HepG2 (cell line): ENCODE measurements around the gene GNAL. TPM values are rescaled to one million over a fixed set of nuclear protein-coding genes. Genes with fewer than 3 reads are reported as not detected.
A peak's percentile ranks its signal among the peaks of the same experiment; 100 is the strongest.

ENCODE experiments used
- ATF6 ChIP-seq: sonication (generic); formaldehyde crosslinking; conservative IDR thresholded peaks from 2 replicates; pipeline ENCODE4 v1.4.0; 2020; ENCODE audit warnings: missing genetic modification reagents
- CBX5 ChIP-seq: sonication (generic); formaldehyde crosslinking; IDR thresholded peaks from 2 replicates; pipeline ENCODE4 v1.4.0; 2020; ENCODE audit warnings: missing genetic modification reagents, borderline replicate concordance
- DR1 ChIP-seq: sonication (generic); formaldehyde crosslinking; IDR thresholded peaks from 2 replicates; pipeline ENCODE4 v1.8.0; 2021; ENCODE audit warnings: mild to moderate bottlenecking, missing genetic modification reagents, inconsistent platforms
- MEIS2 ChIP-seq: sonication (generic); formaldehyde crosslinking; IDR thresholded peaks from 2 replicates; pipeline ENCODE4 v1.9.0; 2021; ENCODE audit warnings: mild to moderate bottlenecking, missing genetic modification reagents
- MIER2 ChIP-seq: IDR thresholded peaks from 2 replicates; pipeline ENCODE4 v1.6.1; 2016; ENCODE audit warnings: missing biosample characterization, missing genetic modification reagents
- NFATC3 ChIP-seq: sonication (generic); formaldehyde crosslinking; IDR thresholded peaks from 2 replicates; pipeline ENCODE4 v1.5.1; 2020; ENCODE audit warnings: mild to moderate bottlenecking, missing genetic modification reagents
- NFYB ChIP-seq: sonication (generic); formaldehyde crosslinking; IDR thresholded peaks from 2 replicates; pipeline ENCODE4 v1.4.0; 2020; ENCODE audit warnings: missing genetic modification reagents
- PAXIP1 ChIP-seq: sonication (generic); formaldehyde crosslinking; conservative IDR thresholded peaks from 2 replicates; pipeline ENCODE4 v1.4.0; 2020; ENCODE audit warnings: mild to moderate bottlenecking, missing genetic modification reagents, moderate library complexity
- POLR2AphosphoS5 ChIP-seq: IDR thresholded peaks from 2 replicates; pipeline ENCODE4 v1.6.1; 2012; ENCODE audit warnings: low read depth, low read length
- SRSF9 ChIP-seq: fragments of 200-400 bp; formaldehyde crosslinking; IDR thresholded peaks from 2 replicates; pipeline ENCODE4 v1.6.1; 2018; ENCODE audit warnings: borderline replicate concordance, mild to moderate bottlenecking, low read depth, low read length; ENCODE audit not compliant: insufficient read depth, poor library complexity, severe bottlenecking
- THRA ChIP-seq: sonication (generic); formaldehyde crosslinking; IDR thresholded peaks from 2 replicates; pipeline ENCODE4 v1.4.0; 2020; ENCODE audit warnings: missing genetic modification reagents, borderline replicate concordance
- ZBTB7A ChIP-seq: sonication (generic); formaldehyde crosslinking; IDR thresholded peaks from 2 replicates; pipeline ENCODE4 v1.8.0; 2022; ENCODE audit warnings: mild to moderate bottlenecking, missing genetic modification reagents
- ZNF136 ChIP-seq: sonication (generic); formaldehyde crosslinking; IDR thresholded peaks from 2 replicates; pipeline ENCODE4 v1.8.1; 2022; ENCODE audit warnings: low read depth, mild to moderate bottlenecking, moderate library complexity, missing genetic modification reagents
- ZNF205 ChIP-seq: IDR thresholded peaks from 2 replicates; pipeline ENCODE4 v1.6.1; 2018; ENCODE audit warnings: missing biosample characterization, missing genetic modification reagents
- ZNF251 ChIP-seq: sonication (generic); formaldehyde crosslinking; IDR thresholded peaks from 2 replicates; pipeline ENCODE4 v1.9.0; 2021; ENCODE audit warnings: mild to moderate bottlenecking, missing genetic modification reagents
- ZNF256 ChIP-seq: sonication (generic); formaldehyde crosslinking; conservative IDR thresholded peaks from 2 replicates; pipeline ENCODE4 v1.4.0; 2020; ENCODE audit warnings: missing genetic modification reagents
- ZNF350 ChIP-seq: sonication (generic); formaldehyde crosslinking; IDR thresholded peaks from 2 replicates; pipeline ENCODE4 v1.4.0; 2020; ENCODE audit warnings: mild to moderate bottlenecking, low read depth, missing genetic modification reagents, borderline replicate concordance
- ZNF496 ChIP-seq: sonication (generic); formaldehyde crosslinking; IDR thresholded peaks from 2 replicates; pipeline ENCODE4 v1.8.1; 2023; ENCODE audit warnings: mild to moderate bottlenecking, moderate library complexity, missing genetic modification reagents; ENCODE audit not compliant: insufficient replicate concordance
- ZNF510 ChIP-seq: sonication (generic); formaldehyde crosslinking; IDR thresholded peaks from 2 replicates; pipeline ENCODE4 v1.4.0; 2020; ENCODE audit warnings: low read depth, mild to moderate bottlenecking, missing genetic modification reagents
- ZNF619 ChIP-seq: sonication (generic); formaldehyde crosslinking; IDR thresholded peaks from 2 replicates; pipeline ENCODE4 v1.4.0; 2020; ENCODE audit warnings: mild to moderate bottlenecking, missing genetic modification reagents
- ZNF737 ChIP-seq: sonication (generic); formaldehyde crosslinking; IDR thresholded peaks from 2 replicates; pipeline ENCODE4 v1.5.0; 2020; ENCODE audit warnings: missing genetic modification reagents, mild to moderate bottlenecking, borderline replicate concordance
- ZNF776 ChIP-seq: sonication (generic); formaldehyde crosslinking; IDR thresholded peaks from 2 replicates; pipeline ENCODE4 v1.4.0; 2020; ENCODE audit warnings: mild to moderate bottlenecking, missing genetic modification reagents
- ZSCAN25 ChIP-seq: sonication (generic); formaldehyde crosslinking; IDR thresholded peaks from 2 replicates; pipeline ENCODE4 v1.8.0; 2022; ENCODE audit warnings: mild to moderate bottlenecking, missing genetic modification reagents
- ZSCAN31 ChIP-seq: sonication (generic); formaldehyde crosslinking; IDR thresholded peaks from 2 replicates; pipeline ENCODE4 v1.5.0; 2020; ENCODE audit warnings: low read depth, mild to moderate bottlenecking, missing genetic modification reagents
- polyA plus RNA-seq, 8 experiments: library from polyadenylated mRNA; depleted of rRNA in 3 of 8; stranded (reverse) in 7 of 8; unstranded in 1 of 8; fragments of >200 nt; fragmentation: Illumina TruSeq in 4 of 8; extraction: Trizol in 4 of 8; gene quantifications; 2 replicates each; pipeline versions ENCODE4 v1.2.1 to v1.2.3, GENCODE V29; 2011 to 2016; ENCODE audit warnings: low read depth in 4 of 8, missing spikeins in 1 of 8, mixed read lengths in 1 of 8; ENCODE audit not compliant: insufficient read depth in 1 of 8
- total RNA-seq, 5 experiments: library from RNA; depleted of rRNA; stranded (reverse); fragments of >200 nt; fragmentation: Illumina TruSeq; extraction: Trizol; gene quantifications; 2 replicates each; pipeline ENCODE4 v1.2.3, GENCODE V29; 2016; ENCODE audit warnings: low read depth in 1 of 5

The GNAL gene
- total and polyA plus RNA-seq, 2 of the 13 experiments (the other 11 are each of a cell fraction or from before 2014, with no cell fraction given): 0.87 to 1.4 TPM

GRCh38 chr18:11688972-11689668 is at the start of gene GNAL (continued):
- TF ChIP-seq MIER2: no peak
- TF ChIP-seq ZSCAN31 (CRISPR knock-in tag): no peak
- peak; percentile 34; the same call in 1 of the 2 replicates for TF ChIP-seq THRA (CRISPR knock-in tag)
- TF ChIP-seq MEIS2: no peak
- no peak for TF ChIP-seq ZNF510 (CRISPR knock-in tag)
- TF ChIP-seq ZNF619 (CRISPR knock-in tag): no peak
- no peak for TF ChIP-seq NFYB (CRISPR knock-in tag)
- TF ChIP-seq ZSCAN25 (CRISPR knock-in tag): no peak
- TF ChIP-seq POLR2AphosphoS5: no peak
- TF ChIP-seq CBX5 (CRISPR knock-in tag): peak; percentile 80; the same call in 1 of the 2 replicates
- TF ChIP-seq ZNF776 (CRISPR knock-in tag): no peak
- TF ChIP-seq ZNF205: peak; percentile 34; the same call in 1 of the 2 replicates
- TF ChIP-seq ZNF136 (CRISPR knock-in tag): no peak
- TF ChIP-seq ATF6 (CRISPR knock-in tag): no peak
- no peak for TF ChIP-seq NFATC3
- no peak for TF ChIP-seq ZNF496 (CRISPR knock-in tag)
- TF ChIP-seq ZBTB7A: no peak
- no peak for TF ChIP-seq PAXIP1 (CRISPR knock-in tag)
- no peak for TF ChIP-seq ZNF256 (CRISPR knock-in tag)
- TF ChIP-seq ZNF737 (CRISPR knock-in tag): no peak
- TF ChIP-seq ZNF350: peak; percentile 30; the same call in 1 of the 2 replicates
- TF ChIP-seq SRSF9: no peak
- TF ChIP-seq DR1: no peak
- no peak for TF ChIP-seq ZNF251 (CRISPR knock-in tag)
